GM21367 (cell line): Measurements from ENCODE around the gene PLEKHM3.
"Not testable (repeated sequence)": the region's sequence is repeated elsewhere in the genome, so short reads cannot be mapped to it uniquely, and the experiment has no call there.

Experiments
- ATAC-seq: cut with Tn5 transposase; IDR thresholded peaks from one replicate; pipeline ENCODE4 v1.9.1; 2021; ENCODE audit not compliant: unreplicated experiment

Gene PLEKHM3

GRCh38 chr2:207952564-207953345 lies 72.6 kb downstream of the PLEKHM3 start:
- ATAC-seq: no peak

DNA sequence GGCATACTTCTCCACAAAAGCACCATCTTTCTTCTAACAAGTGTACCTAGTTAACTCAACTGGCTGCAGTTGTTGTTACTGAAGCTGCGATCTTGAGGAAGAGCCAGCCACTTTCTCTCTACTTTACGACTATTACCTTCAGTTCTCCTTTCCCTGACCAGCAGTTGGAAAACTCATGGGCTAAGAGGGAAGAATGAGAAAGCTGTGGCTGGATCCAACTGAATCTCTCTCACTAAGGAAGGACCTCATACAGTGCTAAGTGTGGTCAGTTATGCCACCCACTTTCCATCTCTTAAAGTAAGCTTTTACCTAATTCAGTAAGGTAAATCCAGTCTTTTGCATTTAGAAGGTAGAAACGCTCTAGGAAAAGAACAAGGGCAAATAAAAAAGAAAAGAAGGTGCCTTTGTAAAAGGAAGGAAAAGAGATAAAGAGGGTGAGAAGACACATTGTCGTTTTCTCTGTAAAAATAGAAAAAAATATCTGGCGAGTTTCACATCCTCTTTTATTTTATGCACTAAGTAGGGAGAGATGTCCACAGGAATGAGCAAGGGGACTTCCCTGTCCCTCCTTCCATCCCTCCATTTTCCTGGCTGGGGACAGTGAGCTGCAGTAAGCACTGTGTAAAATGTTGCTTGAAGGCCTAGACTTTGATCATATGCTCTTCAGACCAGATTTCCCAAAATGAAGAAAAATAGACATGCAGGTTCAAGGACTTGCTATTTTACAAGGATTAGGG lies 73.4 kb downstream of the PLEKHM3 start:
- no peak for ATAC-seq

DNA sequence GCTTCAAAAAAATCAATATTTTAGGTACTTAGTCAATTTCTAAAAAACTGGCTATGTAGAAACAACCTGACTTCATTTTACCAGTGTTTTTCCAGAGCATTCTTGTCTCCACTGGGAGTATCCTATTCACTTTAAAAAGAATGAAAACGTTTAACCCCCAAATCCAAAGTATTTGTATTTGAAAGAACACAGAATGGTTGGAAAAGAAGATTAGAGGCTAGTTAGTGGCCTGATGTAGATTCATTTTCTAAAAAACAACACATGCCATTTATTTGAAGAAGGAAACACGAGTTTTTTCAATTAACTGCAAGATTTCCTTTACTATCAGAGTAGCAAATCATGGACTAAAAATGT lies 74.6 kb downstream of the PLEKHM3 start:
- ATAC-seq: no peak

DNA sequence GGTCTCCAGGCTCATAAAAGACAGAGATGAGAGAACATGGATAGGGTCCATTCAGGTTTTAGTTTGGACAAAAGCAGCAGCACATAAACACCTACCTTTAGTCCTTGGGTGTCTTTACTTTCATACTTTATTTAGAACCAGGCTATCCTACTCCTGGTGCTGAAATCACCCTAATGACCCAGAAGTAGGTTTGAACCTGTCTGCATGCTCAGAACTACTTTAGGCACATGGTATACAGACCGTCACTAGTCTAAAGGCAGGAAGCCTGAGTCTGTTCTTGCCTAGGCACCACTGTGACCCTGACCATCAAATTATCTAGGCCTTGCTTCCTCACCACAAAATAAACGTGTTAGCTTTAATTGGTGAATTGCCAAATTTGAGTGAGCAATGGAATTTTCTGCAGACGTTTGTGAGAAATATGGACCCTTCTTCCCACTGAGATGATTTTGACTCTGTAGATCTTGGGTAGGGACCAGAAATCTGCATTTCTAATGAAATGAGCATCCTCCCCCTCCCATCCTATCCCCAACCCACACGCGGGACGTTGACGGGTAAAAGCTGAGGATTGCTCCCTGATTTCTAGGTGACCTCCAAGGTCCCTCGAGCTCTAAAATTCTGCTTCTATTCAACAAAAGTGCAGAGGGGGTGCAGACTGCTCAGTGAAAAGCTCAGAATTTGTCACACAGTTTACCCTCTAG lies 75.1 kb downstream of the PLEKHM3 start:
- no peak for ATAC-seq

DNA sequence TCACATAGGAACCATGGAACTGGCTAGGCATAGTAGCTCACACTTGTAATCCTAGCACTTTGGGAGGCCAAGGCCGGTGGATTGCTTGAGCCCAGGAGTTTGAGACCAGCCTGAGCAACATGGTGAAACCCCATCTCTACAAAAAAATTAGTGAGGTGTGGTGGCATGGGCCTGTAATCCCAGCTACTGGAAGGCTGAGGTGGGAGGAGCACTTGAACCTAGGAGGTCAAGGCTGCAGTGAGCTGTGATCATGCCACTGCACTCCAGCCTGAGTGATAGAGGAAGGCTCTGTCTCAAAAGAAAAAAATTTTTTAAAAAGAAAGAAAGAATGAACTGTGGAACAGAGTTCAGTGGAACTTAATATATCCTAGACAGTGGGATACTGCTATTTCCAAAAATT lies 76.1 kb downstream of the PLEKHM3 start:
- ATAC-seq: not testable (repeated sequence)

DNA sequence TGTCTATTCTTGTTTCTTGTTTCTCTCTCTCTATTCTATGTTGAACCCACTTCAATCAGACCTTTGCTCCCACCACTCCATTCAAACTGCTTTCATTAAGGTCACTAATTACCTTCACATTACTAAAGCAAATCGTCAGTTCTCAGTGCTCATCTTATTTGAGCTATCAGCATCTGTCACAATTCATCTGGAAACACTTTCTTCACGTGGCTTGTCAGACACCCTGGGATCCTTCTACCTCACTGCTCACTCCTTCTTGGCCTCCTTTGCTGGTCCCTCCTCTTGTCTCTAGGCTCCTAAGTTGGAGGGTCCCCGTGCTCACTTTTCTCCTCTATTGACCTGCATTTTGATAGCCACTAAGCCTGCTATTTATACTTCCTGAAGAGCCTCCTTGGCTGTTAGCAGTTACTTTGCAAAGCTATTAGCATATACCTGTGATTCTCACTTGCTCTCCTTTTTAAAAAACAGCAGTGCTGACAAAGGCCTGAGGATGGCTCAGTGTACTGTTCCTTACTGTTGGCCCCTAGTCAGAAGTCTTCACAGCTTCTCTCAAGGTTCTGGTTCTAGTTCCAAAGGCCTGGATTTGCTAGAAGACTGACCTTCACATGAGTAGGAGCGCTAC lies 80.2 kb downstream of the PLEKHM3 start:
- no peak for ATAC-seq

GRCh38 chr2:207944334-207944733 lies 81.0 kb downstream of the PLEKHM3 start:
- no peak for ATAC-seq

- ATAC-seq: no peak
Measured at GRCh38 chr2:207939342-207940108, 85.8 kb downstream of the PLEKHM3 start.

- ATAC-seq: no peak
Measured at GRCh38 chr2:207938886-207939285, 86.4 kb downstream of the PLEKHM3 start.

DNA sequence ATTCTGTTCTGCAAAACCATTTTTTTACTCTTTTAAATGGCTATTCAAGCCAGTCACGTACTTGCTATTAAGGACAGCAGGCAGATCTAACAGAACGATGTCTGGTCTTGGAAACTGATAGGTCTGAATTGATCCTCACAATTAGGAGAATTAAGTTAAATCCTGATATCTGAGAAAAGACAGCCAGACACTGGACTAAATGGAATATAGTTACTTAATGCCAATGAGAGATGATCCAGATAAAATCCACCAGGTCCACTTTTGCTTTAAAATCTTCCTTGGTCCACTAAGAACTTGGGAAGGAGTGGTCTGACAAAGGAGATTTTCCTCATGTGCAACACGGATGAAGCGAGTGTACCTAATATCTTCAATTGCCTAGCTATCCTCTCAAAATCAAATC lies 86.9 kb downstream of the PLEKHM3 start:
- ATAC-seq: no peak

DNA sequence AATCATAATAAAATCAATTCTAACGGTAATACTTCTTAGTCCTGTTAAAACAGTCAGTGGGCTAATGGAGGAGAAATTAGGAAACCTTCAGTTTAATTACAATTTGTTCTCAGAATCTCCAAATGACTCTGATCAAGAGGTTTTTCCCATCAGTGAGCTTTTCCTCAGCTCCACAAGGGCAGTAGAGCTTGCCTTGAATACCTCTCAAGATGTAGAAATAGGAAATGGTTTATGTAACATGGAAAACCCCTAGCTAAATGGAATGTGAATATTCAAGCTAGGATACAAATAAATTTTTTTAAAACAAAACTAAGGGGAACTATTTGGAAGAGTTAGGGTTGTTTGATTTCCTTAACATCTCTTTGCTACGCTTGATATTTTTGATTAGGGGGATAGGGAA lies 87.5 kb downstream of the PLEKHM3 start:
- no peak for ATAC-seq

DNA sequence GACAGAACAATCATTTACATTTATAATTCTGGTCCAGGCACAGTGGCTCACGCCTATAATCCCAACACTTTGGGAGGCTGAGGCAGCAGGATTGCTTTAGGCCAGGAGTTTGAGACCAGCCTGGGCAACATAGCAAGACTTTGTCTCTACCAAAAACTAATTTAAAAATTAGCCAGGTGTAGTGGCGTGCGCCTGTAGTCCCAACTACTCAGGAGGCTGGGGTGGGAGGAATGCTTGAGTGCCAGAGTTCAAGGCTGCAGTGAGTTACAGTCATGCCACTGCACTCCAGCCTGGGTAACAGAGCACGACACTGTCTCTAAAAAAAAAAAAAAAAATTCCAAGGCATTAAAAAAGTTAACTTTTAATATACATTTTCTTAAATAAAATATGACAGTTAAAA lies 88.1 kb downstream of the PLEKHM3 start:
- ATAC-seq: no peak

DNA sequence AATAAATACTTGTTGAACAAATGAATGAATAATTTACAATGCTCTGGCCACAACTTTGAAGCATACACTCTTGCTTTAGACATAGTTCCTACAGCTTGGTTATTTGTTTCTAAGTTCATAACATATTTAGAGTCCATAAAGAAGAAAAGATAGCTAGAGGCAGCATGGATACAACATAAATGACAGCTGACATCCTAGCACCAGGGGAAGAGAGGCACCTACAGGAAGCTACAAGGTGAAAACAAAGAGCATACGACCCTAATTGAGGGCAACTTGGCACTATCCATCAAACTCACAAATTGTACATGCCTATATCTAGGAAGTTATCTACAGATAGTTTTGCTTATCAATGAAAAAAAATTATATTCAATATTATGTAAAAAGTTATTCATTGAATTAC lies 88.9 kb downstream of the PLEKHM3 start:
- ATAC-seq: no peak

GRCh38 chr2:207935991-207936370 lies 89.3 kb downstream of the PLEKHM3 start:
- ATAC-seq: no peak

DNA sequence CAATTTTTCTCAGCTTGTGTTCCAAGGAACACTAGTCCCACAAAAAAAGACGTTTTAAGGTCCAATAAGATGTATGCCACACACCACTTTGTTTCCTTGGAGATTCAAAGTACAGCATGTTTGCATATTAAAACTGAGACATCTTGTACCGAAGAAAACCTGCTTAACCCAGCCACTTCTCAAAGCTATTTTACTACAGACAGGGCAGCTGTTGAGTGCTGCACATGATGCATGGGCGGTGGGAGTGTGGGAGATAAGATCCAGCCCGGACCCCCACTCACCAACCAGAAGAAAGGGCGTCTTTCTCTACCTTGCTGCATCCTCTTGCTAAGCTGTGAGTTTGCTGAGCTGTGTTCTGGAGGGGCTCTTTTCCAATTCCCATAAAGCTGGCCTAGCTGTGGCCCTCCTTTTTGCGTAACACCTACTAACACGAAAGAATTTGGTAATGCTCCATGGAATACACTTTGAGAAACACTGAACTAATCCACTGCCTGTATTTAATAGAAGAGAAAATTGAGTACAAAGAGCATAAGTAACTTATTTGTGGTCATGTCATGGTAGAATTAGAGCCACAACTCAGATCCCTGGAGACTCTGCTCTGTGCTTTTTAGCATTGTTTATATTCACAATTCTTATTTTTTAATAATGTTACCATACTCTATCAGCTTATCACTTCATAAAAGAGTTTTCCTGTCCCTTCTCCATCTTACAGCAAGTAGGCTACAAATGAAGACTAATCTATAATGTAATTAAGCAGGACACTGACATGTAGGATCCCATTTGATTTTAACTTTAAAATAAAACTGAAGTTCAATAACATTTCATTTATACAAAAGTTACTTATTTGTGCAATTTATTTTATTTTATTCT lies 90.0 kb downstream of the PLEKHM3 start:
- ATAC-seq: no peak

- ATAC-seq: no peak
Measured at GRCh38 chr2:207934720-207935119, 90.6 kb downstream of the PLEKHM3 start.

GRCh38 chr2:207933396-207934065 lies 91.8 kb downstream of the PLEKHM3 start:
- no peak for ATAC-seq

- ATAC-seq: no peak
Measured at GRCh38 chr2:207932106-207932505, 93.2 kb downstream of the PLEKHM3 start.

DNA sequence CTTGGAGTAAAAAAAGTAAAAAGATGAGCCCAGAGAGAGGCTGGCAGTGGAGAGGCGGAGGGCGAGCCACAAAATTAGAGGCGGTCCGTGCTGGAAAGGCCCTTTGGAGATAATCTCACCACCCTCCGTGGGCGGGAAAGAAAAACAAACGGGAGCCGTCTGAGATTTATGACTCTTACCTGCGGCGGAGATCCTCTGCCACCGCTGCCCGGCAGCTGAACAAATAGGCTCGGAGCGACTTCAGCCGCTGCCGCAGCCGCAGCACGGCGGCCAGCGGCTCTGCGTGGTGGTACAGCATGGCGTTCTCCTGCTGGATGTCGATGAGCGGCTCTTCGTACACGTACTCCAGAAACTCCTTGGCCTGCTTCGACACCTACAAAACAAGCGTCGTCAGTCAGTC lies 94.6 kb downstream of the PLEKHM3 start:
- ATAC-seq: no peak
